Heart left ventricle (tissue), 16 donors: Measurements from ENCODE around the gene PDGFC. TPM values are rescaled to one million over a fixed set of nuclear protein-coding genes. Genes with fewer than 3 reads are reported as not detected.

Experiments
- ATAC-seq, 4 donors: fragments of 200-7000 bp; cut with Tn5 transposase; one replicate each; pipeline ENCODE4 v1.9.1; 2020 to 2022; ENCODE audit warnings: moderate library complexity in 4 of 4, mild to moderate bottlenecking in 3 of 4, moderate number of reproducible peaks in 1 of 4
- DNase-seq, 5 donors: peaks; one replicate each; pipeline ENCODE4 v3.0.0-alpha.2; 2020
- H3K27ac ChIP-seq, 12 donors: fragments of 200-600 bp; sonication (generic) in 4 of 12; one replicate each; pipeline versions ENCODE4 v1.5.0 to v1.8.0; 2016 to 2022; ENCODE audit warnings: mild to moderate bottlenecking in 2 of 12
- H3K27me3 ChIP-seq, 9 donors: fragments of 200-600 bp; sonication (generic) in 2 of 9; one replicate each; pipeline versions ENCODE4 v1.5.1 to v1.8.0; 2016 to 2022; ENCODE audit warnings: mild to moderate bottlenecking in 3 of 9
- H3K36me3 ChIP-seq, 9 donors: fragments of 200-600 bp; sonication (generic) in 2 of 9; one replicate each; pipeline versions ENCODE4 v1.5.0 to v1.8.0; 2018 to 2022; ENCODE audit warnings: mild to moderate bottlenecking in 2 of 9
- H3K4me1 ChIP-seq, 12 donors: fragments of 200-600 bp; sonication (generic) in 4 of 12; one replicate each; pipeline versions ENCODE4 v1.5.0 to v1.8.0; 2016 to 2022; ENCODE audit warnings: mild to moderate bottlenecking in 3 of 12
- H3K4me3 ChIP-seq, 12 donors: fragments of 200-600 bp; sonication (generic) in 4 of 12; one replicate each; pipeline versions ENCODE4 v1.5.0 to v1.8.0; 2017 to 2022; ENCODE audit warnings: mild to moderate bottlenecking in 9 of 12, moderate library complexity in 4 of 12
- H3K9me3 ChIP-seq, 12 donors: fragments of 200-600 bp; sonication (generic) in 4 of 12; one replicate each; pipeline versions ENCODE4 v1.5.0 to v1.8.0; 2016 to 2022; ENCODE audit warnings: mild to moderate bottlenecking in 1 of 12
- CTCF ChIP-seq, 12 donors: fragments of 200-600 bp; sonication (generic) in 4 of 12; IDR thresholded peaks; one replicate each; pipeline versions ENCODE4 v1.5.0 to v1.8.0; 2018 to 2022; ENCODE audit warnings: antibody characterized with exemption in 12 of 12, mild to moderate bottlenecking in 5 of 12
- POLR2A ChIP-seq, 2 donors: fragments of 450-650 bp; IDR thresholded peaks; one replicate each; pipeline ENCODE4 v1.6.1; 2017; ENCODE audit warnings: antibody characterized with exemption in 2 of 2, mild to moderate bottlenecking in 2 of 2, moderate library complexity in 2 of 2
- WGBS, 4 donors: extraction: QIAGEN DNeasy Blood & Tissue Kit in 2 of 4; methylation state at CpG; one replicate each; pipeline versions ENCODE4 v1.1.5 to v1.1.7; 2013 to 2018; 5-methylcytosine and 5-hydroxymethylcytosine counted together
- intact Hi-C, 10 donors: fragments of 100-400 bp; cut with DNase I; formaldehyde crosslinking; loops; one replicate each; pipeline versions ENCODE4 v1.11.1 to v1.14.2; 2022
- polyA plus RNA-seq, 2 donors: library from polyadenylated mRNA; stranded (reverse); fragments of 200-250 nt; gene quantifications; one replicate each; pipeline ENCODE4 v1.2.3, GENCODE V29; 2013
- total RNA-seq, 9 donors: library from RNA; depleted of rRNA in 2 of 9; stranded (reverse); fragments of >200 nt in 2 of 9; fragmentation: NEBNext Ultra II Directional in 3 of 9; extraction: Animal tissue kit (Norgen Biotek cat#: 25700) in 3 of 9; gene quantifications; one replicate each; pipeline versions ENCODE4 v1.1.0 to v1.2.4, GENCODE V29; 2016 to 2023
- donor health status: ischemic (EF 13 %, LVEDD 7.1; RV severe dilation, severe dysfunction).
- donor health status: healthy with polysubstance abuse.
- donor health status: DM: no; HTN: yes; CAD: no.
- donor health status: DM: no; HTN: no; CAD: no.
- donor health status: ischemic (EF 25% LVEDD 6.9; RV normal size, moderate dysfunction).
- donor health status: ischemic (EF 25% LVEDD 5.7; RV mildly dilated, moderate dysfunction).
- donor health status: healthy.
- donor health status: DM: yes; HTN: yes; CAD: no.
- donor health status: ischemic (EF 35%, LVEDD 5.7; RV mildly dilated, moderate dysfunction).
- donor health status: nonischemic (EF 11% LVEDD 7.7; RV severe dilation, severe dysfunction).
- donor health status: DM: yes; HTN: yes; CAD: no.
- donor health status: PGD.
- donor health status: ischemic (EF 29% LVEDD 5.4; RV normal size, mild dysfunction).
- donor health status: nonischemic (EF 23%, LVEDD 6.1; RV moderate dilation, normal function).

PDGFC gene
- total and polyA plus RNA-seq, 11 donors, result 2.5 to 29.6 (median 12.2) TPM

- no peak for DNase-seq
Observed at GRCh38 chr4:156913234-156913633, 58.4 kb downstream of the PDGFC start.

GRCh38 chr4:156909010-156909409 is 62.6 kb downstream of the PDGFC start:
- Histone ChIP-seq H3K4me3 (no peak overlapping the region), H3K9me3 (peaks cover 0 to 9% (median 0%) of the 10 kb centered on the region in 12 donors), H3K27me3 (no peaks in the 10 kb centered on the region), H3K4me1 (no peaks in the 10 kb centered on the region), H3K36me3 (no peaks in the 10 kb centered on the region), H3K27ac (no peak overlapping the region)
- ATAC-seq (no peak), DNase-seq (no peak)
- TF ChIP-seq POLR2A (IDR thresholded peaks at IDR 0.05), result no peak
- TF ChIP-seq CTCF (IDR thresholded peaks at IDR 0.05), result no peak
- intact Hi-C loops, result no loop called here
- 69 to 72% (median 70%) methylated on average over 2 of the region's 2 CpGs for WGBS, 4 donors

More at GRCh38 chr4:156913234-156913633, 58.4 kb downstream of the PDGFC start:
- H3K4me1 ChIP-seq, result peaks cover 0 to 8% (median 0%) of the 10 kb centered on the region in 12 donors
- no peak for TF ChIP-seq POLR2A (IDR thresholded peaks at IDR 0.05)
- no peak for TF ChIP-seq CTCF (IDR thresholded peaks at IDR 0.05)
- intact Hi-C loops, result no loop called here
- no peaks in the 10 kb centered on the region for H3K36me3 ChIP-seq
- ATAC-seq, result no peak
- H3K9me3 ChIP-seq, result peaks cover 0 to 13% (median 0%) of the 10 kb centered on the region in 12 donors
- no peak overlapping the region for H3K4me3 ChIP-seq
- no peaks in the 10 kb centered on the region for H3K27me3 ChIP-seq
- H3K27ac ChIP-seq, result no peak overlapping the region
- 91 to 95% (median 92%) methylated on average over 4 of the region's 4 CpGs for WGBS, 4 donors

GRCh38 chr4:156906325-156906724 is 65.3 kb downstream of the PDGFC start:
- H3K4me1 ChIP-seq, result peaks cover 0 to 14% (median 0%) of the 10 kb centered on the region in 12 donors
- DNase-seq (no peak), ATAC-seq (no peak)
- H3K27ac ChIP-seq, result no peak overlapping the region
- no peaks in the 10 kb centered on the region for H3K36me3 ChIP-seq
- no peaks in the 10 kb centered on the region for H3K9me3 ChIP-seq
- no peak overlapping the region for H3K4me3 ChIP-seq
- TF ChIP-seq CTCF (IDR thresholded peaks at IDR 0.05) (no peak), POLR2A (IDR thresholded peaks at IDR 0.05) (no peak)
- 53 to 62% (median 60%) methylated on average over 2 of the region's 2 CpGs for WGBS, 4 donors
- intact Hi-C loops, result no loop called here
- no peaks in the 10 kb centered on the region for H3K27me3 ChIP-seq

GRCh38 chr4:156901871-156902270 is 69.7 kb downstream of the PDGFC start:
- intact Hi-C loops, result no loop called here

More at GRCh38 chr4:156901871-156902270, 69.7 kb downstream of the PDGFC start:
- H3K27me3 ChIP-seq, result no peaks in the 10 kb centered on the region
- peak in 1 of 4 donors; percentile 13 for ATAC-seq
- H3K4me1 ChIP-seq, result peaks cover 0 to 17% (median 0%) of the 10 kb centered on the region in 12 donors
- H3K9me3 ChIP-seq, result no peaks in the 10 kb centered on the region
- 74 to 83% (median 77%) methylated on average over 3 of the region's 3 CpGs for WGBS, 4 donors
- H3K27ac ChIP-seq, result no peak overlapping the region
- TF ChIP-seq CTCF (IDR thresholded peaks at IDR 0.05) (no peak), POLR2A (IDR thresholded peaks at IDR 0.05) (no peak)
- H3K36me3 ChIP-seq, result no peaks in the 10 kb centered on the region
- H3K4me3 ChIP-seq, result no peak overlapping the region
- no peak for DNase-seq
